ENCODE measurements around the gene CCL22. TPM values are rescaled to one million over a fixed set of nuclear protein-coding genes. Genes with fewer than 3 reads are reported as not detected.
"Not testable (repeated sequence)": the region's sequence is repeated elsewhere in the genome, so short reads cannot be mapped to it uniquely, and the experiment has no call there.

The CCL22 gene
- total and polyA plus RNA-seq, 2 donors from 2014 or later = 1.3 TPM; not detected in 1

- no peak for DNase-seq
- FAIRE-seq = no peak
- no peaks in the 10 kb centered on the region for H3K27me3 ChIP-seq (ENCODE audit: control insufficient read depth, insufficient read depth, low read length)
- intact Hi-C loops (cut with DNase I) = no loop called here
- no peak overlapping the region for H3K27ac ChIP-seq (ENCODE audit: low read depth in 2 of 2, low read length in 2 of 2)
- peaks cover 0 to 5% (median 4%) of the 10 kb centered on the region in 3 donors for H3K9me3 ChIP-seq (ENCODE audit: control insufficient read depth in 2 of 3, insufficient read depth in 1 of 3, low read length in 3 of 3)
- TF ChIP-seq, protein P1, sequence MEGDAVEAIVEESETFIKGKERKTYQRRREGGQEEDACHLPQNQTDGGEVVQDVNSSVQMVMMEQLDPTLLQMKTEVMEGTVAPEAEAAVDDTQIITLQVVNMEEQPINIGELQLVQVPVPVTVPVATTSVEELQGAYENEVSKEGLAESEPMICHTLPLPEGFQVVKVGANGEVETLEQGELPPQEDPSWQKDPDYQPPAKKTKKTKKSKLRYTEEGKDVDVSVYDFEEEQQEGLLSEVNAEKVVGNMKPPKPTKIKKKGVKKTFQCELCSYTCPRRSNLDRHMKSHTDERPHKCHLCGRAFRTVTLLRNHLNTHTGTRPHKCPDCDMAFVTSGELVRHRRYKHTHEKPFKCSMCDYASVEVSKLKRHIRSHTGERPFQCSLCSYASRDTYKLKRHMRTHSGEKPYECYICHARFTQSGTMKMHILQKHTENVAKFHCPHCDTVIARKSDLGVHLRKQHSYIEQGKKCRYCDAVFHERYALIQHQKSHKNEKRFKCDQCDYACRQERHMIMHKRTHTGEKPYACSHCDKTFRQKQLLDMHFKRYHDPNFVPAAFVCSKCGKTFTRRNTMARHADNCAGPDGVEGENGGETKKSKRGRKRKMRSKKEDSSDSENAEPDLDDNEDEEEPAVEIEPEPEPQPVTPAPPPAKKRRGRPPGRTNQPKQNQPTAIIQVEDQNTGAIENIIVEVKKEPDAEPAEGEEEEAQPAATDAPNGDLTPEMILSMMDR (IDR thresholded peaks at IDR 0.05; ENCODE audit: borderline replicate concordance, extremely low read depth, insufficient read depth) = no peak
- H3K4me1 ChIP-seq (ENCODE audit: control insufficient read depth in 2 of 3, insufficient read depth in 2 of 3, low read depth in 1 of 3, low read length in 3 of 3) = peaks cover 2 to 7% (median 6%) of the 10 kb centered on the region in 3 donors
- no peak overlapping the region for H3K9ac ChIP-seq (ENCODE audit: low read length in 3 of 3)
- no peak overlapping the region for H3K4me3 ChIP-seq (ENCODE audit: low read length in 3 of 3)
- H3K36me3 ChIP-seq (ENCODE audit: control insufficient read depth in 2 of 3, insufficient read depth in 3 of 3, low read length in 3 of 3) = peaks cover 0 to 3% (median 0%) of the 10 kb centered on the region in 3 donors
Observed at GRCh38 chr16:57392694-57393093, 34.1 kb downstream of the CCL22 start.

DNA sequence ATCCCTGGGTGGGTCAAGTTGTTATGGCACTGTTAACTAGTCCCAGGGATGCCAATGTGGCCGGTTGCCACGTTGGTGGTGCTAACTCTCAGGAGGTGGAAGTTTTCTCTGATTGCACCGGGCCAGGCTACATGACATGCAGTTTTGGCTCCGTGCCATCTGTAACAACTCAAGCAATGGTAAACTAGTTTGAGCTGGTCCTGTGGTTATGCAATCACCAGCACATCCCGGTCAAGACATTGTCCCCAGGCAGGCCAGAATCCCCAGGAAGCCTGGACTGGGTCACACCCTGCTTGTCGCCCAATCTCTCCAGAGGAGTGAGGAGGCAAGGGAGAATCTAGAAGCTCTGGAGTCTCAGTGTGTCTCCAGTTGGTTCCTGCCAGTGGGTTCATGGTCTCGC is 35.9 kb downstream of the CCL22 start:
- TF ChIP-seq, protein P1 (IDR thresholded peaks at IDR 0.05; ENCODE audit: borderline replicate concordance, extremely low read depth, insufficient read depth) = no peak
- DNase-seq (peak in 2 of 5 donors; percentile 21 to 83), FAIRE-seq (no peak)

DNA sequence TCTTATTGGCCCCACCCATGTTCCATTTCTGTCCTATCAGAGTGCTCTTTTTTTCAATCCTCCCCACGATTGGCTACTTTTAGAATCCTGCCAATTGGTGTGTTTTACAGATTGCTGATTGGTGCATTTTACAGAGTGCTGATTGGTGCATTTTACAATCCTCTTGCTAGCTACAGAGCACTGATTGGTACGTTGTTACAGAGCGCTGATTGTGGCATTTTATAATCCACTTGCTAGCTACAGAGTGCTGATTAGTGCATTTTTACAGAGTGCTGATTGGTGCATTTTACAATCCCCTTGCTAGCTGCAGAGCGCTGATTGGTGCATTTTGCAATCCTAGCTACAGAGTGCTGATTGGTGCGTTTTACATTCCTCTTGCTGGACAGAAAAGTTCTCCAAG is 36.4 kb downstream of the CCL22 start:
- Histone ChIP-seq H3K27me3 (ENCODE audit: control insufficient read depth, insufficient read depth, low read length) (no peaks in the 10 kb centered on the region), H3K4me3 (ENCODE audit: low read length in 3 of 3) (no peak overlapping the region), H3K27ac (ENCODE audit: low read depth in 2 of 2, low read length in 2 of 2) (no peak overlapping the region), H3K4me1 (ENCODE audit: control insufficient read depth in 2 of 3, insufficient read depth in 2 of 3, low read depth in 1 of 3, low read length in 3 of 3) (peaks cover 0 to 6% (median 2%) of the 10 kb centered on the region in 3 donors), H3K9me3 (ENCODE audit: control insufficient read depth in 2 of 3, insufficient read depth in 1 of 3, low read length in 3 of 3) (peaks cover 0 to 4% (median 0%) of the 10 kb centered on the region in 3 donors), H3K9ac (ENCODE audit: low read length in 3 of 3) (no peak overlapping the region), H3K36me3 (ENCODE audit: control insufficient read depth in 2 of 3, insufficient read depth in 3 of 3, low read length in 3 of 3) (no peaks in the 10 kb centered on the region)
- FAIRE-seq = no peak
- TF ChIP-seq, protein P1 (IDR thresholded peaks at IDR 0.05; ENCODE audit: borderline replicate concordance, extremely low read depth, insufficient read depth) = no peak
- peak in 1 of 5 donors; percentile 13 for DNase-seq
- intact Hi-C loops (cut with DNase I) = no loop called here

More for the DNA sequence above, 35.9 kb downstream of the CCL22 start:
- Histone ChIP-seq H3K27me3 (ENCODE audit: control insufficient read depth, insufficient read depth, low read length) (no peaks in the 10 kb centered on the region), H3K9ac (ENCODE audit: low read length in 3 of 3) (no peak overlapping the region), H3K4me1 (ENCODE audit: control insufficient read depth in 2 of 3, insufficient read depth in 2 of 3, low read depth in 1 of 3, low read length in 3 of 3) (peaks cover 0 to 6% (median 2%) of the 10 kb centered on the region in 3 donors), H3K27ac (ENCODE audit: low read depth in 2 of 2, low read length in 2 of 2) (no peak overlapping the region), H3K36me3 (ENCODE audit: control insufficient read depth in 2 of 3, insufficient read depth in 3 of 3, low read length in 3 of 3) (no peaks in the 10 kb centered on the region), H3K4me3 (ENCODE audit: low read length in 3 of 3) (no peak overlapping the region), H3K9me3 (ENCODE audit: control insufficient read depth in 2 of 3, insufficient read depth in 1 of 3, low read length in 3 of 3) (peaks cover 0 to 4% (median 0%) of the 10 kb centered on the region in 3 donors)
- intact Hi-C loops (cut with DNase I) = no loop called here

- Histone ChIP-seq H3K9me3 (ENCODE audit: control insufficient read depth in 2 of 3, insufficient read depth in 1 of 3, low read length in 3 of 3) (no peaks in the 10 kb centered on the region), H3K9ac (ENCODE audit: low read length in 3 of 3) (no peak overlapping the region)
Observed at GRCh38 chr16:57396786-57397185, 38.2 kb downstream of the CCL22 start.

GRCh38 chr16:57397493-57397892 is 38.9 kb downstream of the CCL22 start:
- H3K9ac ChIP-seq (ENCODE audit: low read length in 3 of 3); intact Hi-C loops (cut with DNase I); H3K27ac ChIP-seq (ENCODE audit: low read depth in 2 of 2, low read length in 2 of 2); H3K9me3 ChIP-seq (ENCODE audit: control insufficient read depth in 2 of 3, insufficient read depth in 1 of 3, low read length in 3 of 3); H3K27me3 ChIP-seq (ENCODE audit: control insufficient read depth, insufficient read depth, low read length); DNase-seq; H3K4me3 ChIP-seq (ENCODE audit: low read length in 3 of 3); H3K36me3 ChIP-seq (ENCODE audit: control insufficient read depth in 2 of 3, insufficient read depth in 3 of 3, low read length in 3 of 3); H3K4me1 ChIP-seq (ENCODE audit: control insufficient read depth in 2 of 3, insufficient read depth in 2 of 3, low read depth in 1 of 3, low read length in 3 of 3); FAIRE-seq: not testable (repeated sequence)

More at GRCh38 chr16:57396786-57397185, 38.2 kb downstream of the CCL22 start:
- no peak overlapping the region for H3K4me3 ChIP-seq (ENCODE audit: low read length in 3 of 3)
- H3K27me3 ChIP-seq (ENCODE audit: control insufficient read depth, insufficient read depth, low read length) = no peaks in the 10 kb centered on the region
- no peaks in the 10 kb centered on the region for H3K4me1 ChIP-seq (ENCODE audit: control insufficient read depth in 2 of 3, insufficient read depth in 2 of 3, low read depth in 1 of 3, low read length in 3 of 3)
- no peaks in the 10 kb centered on the region for H3K36me3 ChIP-seq (ENCODE audit: control insufficient read depth in 2 of 3, insufficient read depth in 3 of 3, low read length in 3 of 3)
- TF ChIP-seq, protein P1 (IDR thresholded peaks at IDR 0.05; ENCODE audit: borderline replicate concordance, extremely low read depth, insufficient read depth) = no peak
- DNase-seq (no peak), FAIRE-seq (no peak)
- intact Hi-C loops (cut with DNase I) = no loop called here
- H3K27ac ChIP-seq (ENCODE audit: low read depth in 2 of 2, low read length in 2 of 2) = no peak overlapping the region
